HG03460 (cell line): ENCODE measurements around the gene TFAP2E.
A peak's percentile ranks its signal among the peaks of the same experiment; 100 is the strongest.

ENCODE experiments used
- ATAC-seq: cut with Tn5 transposase; IDR thresholded peaks from one replicate; pipeline ENCODE4 v1.9.1; 2021; ENCODE audit not compliant: unreplicated experiment

Gene TFAP2E

GRCh38 chr1:35556484-35557117 is 16.5 kb upstream of the TFAP2E start:
- no peak for ATAC-seq

GRCh38 chr1:35557118-35557610 is 15.9 kb upstream of the TFAP2E start, which contains the start of gene KIAA0319L:
KIAA0319L (minus strand) TSS chr1:35557403; CDS start chr1:35554491, 2,912 bp downstream.
- peak; percentile 77 for ATAC-seq

GRCh38 chr1:35557611-35558373 is 15.3 kb upstream of the TFAP2E start, which contains the start of gene NCDN:
NCDN (plus strand) TSS chr1:35557799; CDS start chr1:35558191, 392 bp downstream.
- peak; percentile 83 for ATAC-seq

- no peak for ATAC-seq
Observed at GRCh38 chr1:35558374-35559316, 14.5 kb upstream of the TFAP2E start.

- no peak for ATAC-seq
Observed at GRCh38 chr1:35559317-35559944, 13.7 kb upstream of the TFAP2E start.

- no peak for ATAC-seq
Observed at GRCh38 chr1:35560256-35561225, 12.6 kb upstream of the TFAP2E start.

DNA sequence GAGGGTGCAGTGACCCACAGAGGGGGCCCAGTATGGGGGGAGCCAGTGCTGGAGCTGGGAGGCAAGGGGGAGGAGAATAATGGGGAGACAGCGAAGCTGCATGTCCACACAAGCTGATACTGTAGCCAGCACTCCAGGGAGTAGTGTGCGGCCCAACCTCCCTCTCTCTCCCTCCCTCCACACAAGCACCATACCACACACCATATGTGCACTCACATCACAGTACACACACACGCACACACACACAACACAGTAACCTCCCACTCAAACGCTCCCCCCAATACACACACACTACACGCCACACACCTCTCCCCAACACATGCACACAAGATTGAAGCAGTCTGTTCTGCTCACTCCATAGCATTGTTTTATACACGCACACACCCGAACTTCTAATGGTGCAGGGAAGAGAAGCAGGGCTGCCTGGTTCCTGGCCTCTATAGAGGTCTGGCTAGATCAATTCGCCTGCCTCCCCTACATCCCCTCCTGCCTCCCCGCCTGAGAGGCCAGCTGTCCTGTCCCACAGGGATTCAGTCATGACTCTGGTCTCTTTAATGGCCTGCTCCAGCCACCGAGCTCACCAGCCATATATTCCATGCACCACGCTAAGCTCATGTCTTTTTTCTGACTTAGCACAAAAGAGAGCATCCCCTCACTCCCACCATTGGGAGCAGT is 11.7 kb upstream of the TFAP2E start:
- ATAC-seq, result no peak

- no peak for ATAC-seq
Observed at GRCh38 chr1:35561972-35562680, 11.0 kb upstream of the TFAP2E start.

- no peak for ATAC-seq
Observed at GRCh38 chr1:35563166-35563565, 9.9 kb upstream of the TFAP2E start.

- ATAC-seq, result no peak
Observed at GRCh38 chr1:35564037-35564883, 8.9 kb upstream of the TFAP2E start.

GRCh38 chr1:35564884-35565741 is 8.0 kb upstream of the TFAP2E start:
- ATAC-seq, result no peak

GRCh38 chr1:35565742-35566133 is 7.4 kb upstream of the TFAP2E start:
- no peak for ATAC-seq

GRCh38 chr1:35567947-35568558 is 5.1 kb upstream of the TFAP2E start:
- ATAC-seq, result no peak

- ATAC-seq, result no peak
Observed at GRCh38 chr1:35568975-35569395, 4.1 kb upstream of the TFAP2E start.

DNA sequence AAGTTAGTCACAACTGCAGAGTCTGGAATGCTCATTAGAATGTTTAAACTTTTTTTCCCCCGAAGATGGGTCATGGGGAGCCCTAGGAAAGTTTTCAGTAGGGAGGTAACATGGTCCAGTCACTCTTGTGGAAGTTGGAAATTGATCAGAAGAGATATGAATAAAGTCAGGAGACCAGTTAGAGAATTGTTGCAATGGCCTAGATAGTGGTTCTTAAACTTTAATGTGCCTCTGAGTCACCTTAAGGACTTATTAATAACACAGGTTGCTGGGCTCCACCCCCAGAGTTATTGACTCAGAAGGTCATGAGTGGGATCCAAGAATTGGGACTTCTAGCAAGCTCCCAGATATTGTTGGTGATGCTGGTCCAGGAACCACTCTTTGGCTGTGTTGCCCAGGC is 3.2 kb upstream of the TFAP2E start:
- no peak for ATAC-seq

- no peak for ATAC-seq
Observed at GRCh38 chr1:35570589-35571137, 2.5 kb upstream of the TFAP2E start.
